OCI-LY1 (cell line): ENCODE data around the gene CNTNAP2.

Experiments
- H2AFZ ChIP-seq: fragments of 200-600 bp; sonication (generic), shearing (Covaris generic); 2 replicates; pipeline ENCODE4 v1.6.0; 2014; ENCODE audit warnings: antibody characterized with exemption, mild to moderate bottlenecking, low read length
- H3F3A ChIP-seq: fragments of 200-600 bp; sonication (generic), shearing (Covaris generic); 2 replicates; pipeline ENCODE4 v1.6.0; 2014; ENCODE audit warnings: mild to moderate bottlenecking, antibody characterized with exemption, low read length, moderate library complexity; ENCODE audit not compliant: insufficient read depth
- H3K27ac ChIP-seq: fragments of 200-600 bp; sonication (generic); 2 replicates; pipeline ENCODE4 v1.5.1; 2014; ENCODE audit warnings: low read length, mixed run types, mild to moderate bottlenecking, low read depth; ENCODE audit not compliant: poor library complexity, severe bottlenecking
- H3K27me3 ChIP-seq: fragments of 200-600 bp; sonication (generic); 2 replicates; pipeline ENCODE4 v1.6.0; 2014; ENCODE audit warnings: antibody characterized with exemption, mild to moderate bottlenecking, low read length, moderate library complexity; ENCODE audit not compliant: insufficient read depth
- H3K36me3 ChIP-seq: fragments of 200-600 bp; sonication (generic); 2 replicates; pipeline ENCODE4 v1.6.1; 2014; ENCODE audit warnings: mild to moderate bottlenecking, antibody characterized with exemption, low read length, moderate library complexity, mixed read lengths; ENCODE audit not compliant: insufficient read depth
- H3K4me1 ChIP-seq: fragments of 200-600 bp; sonication (generic); 2 replicates; pipeline ENCODE4 v1.5.1; 2014; ENCODE audit warnings: mild to moderate bottlenecking, low read length, moderate library complexity; ENCODE audit not compliant: insufficient read depth, severe bottlenecking
- H3K4me2 ChIP-seq: fragments of 200-600 bp; sonication (generic), shearing (Covaris generic); 2 replicates; pipeline ENCODE4 v1.6.1; 2014; ENCODE audit warnings: low read length
- H3K4me3 ChIP-seq: fragments of 200-600 bp; sonication (generic); 2 replicates; pipeline ENCODE4 v1.5.1; 2014; ENCODE audit warnings: low read length, low read depth, mild to moderate bottlenecking, mixed read lengths; ENCODE audit not compliant: poor library complexity, severe bottlenecking
- H3K79me2 ChIP-seq: fragments of 200-600 bp; shearing (Covaris generic); 2 replicates; pipeline ENCODE4 v1.6.1; 2016; ENCODE audit warnings: mixed run types, low read length, mixed read lengths; ENCODE audit not compliant: insufficient read depth
- H3K9ac ChIP-seq: fragments of 200-600 bp; sonication (generic), shearing (Covaris generic); 2 replicates; pipeline ENCODE4 v1.6.1; 2014; ENCODE audit warnings: mild to moderate bottlenecking, low read length, mixed read lengths
- H3K9me2 ChIP-seq: fragments of 200-600 bp; sonication (generic), shearing (Covaris generic); 2 replicates; pipeline ENCODE4 v1.6.1; 2014; ENCODE audit warnings: low read depth, mild to moderate bottlenecking, low read length, mixed read lengths
- H3K9me3 ChIP-seq: fragments of 200-600 bp; shearing (Covaris generic); 2 replicates; pipeline ENCODE4 v1.6.1; 2014; ENCODE audit warnings: low read length, mixed read lengths
- H4K20me1 ChIP-seq: fragments of 200-600 bp; sonication (generic), shearing (Covaris generic); 2 replicates; pipeline ENCODE4 v1.6.0; 2016; ENCODE audit warnings: mild to moderate bottlenecking, low read length; ENCODE audit not compliant: insufficient read depth
- CTCF ChIP-seq: fragments of 200-600 bp; sonication (generic), shearing (Covaris generic); IDR thresholded peaks from 2 replicates; pipeline ENCODE4 v1.5.1; 2017; ENCODE audit warnings: mild to moderate bottlenecking, antibody characterized with exemption, low read length, moderate library complexity, mixed read lengths
- EZH2 ChIP-seq: fragments of 200-600 bp; sonication (generic), shearing (Covaris generic); IDR thresholded peaks from 2 replicates; pipeline ENCODE4 v1.8.0; 2017; ENCODE audit warnings: borderline replicate concordance, mixed run types, mild to moderate bottlenecking, antibody characterized with exemption, low read length, moderate library complexity, mixed read lengths

Gene CNTNAP2

GRCh38 chr7:148260599-148260998, 2144.0 kb downstream of the CNTNAP2 start:
- no peaks in the 10 kb centered on the region for H3F3A ChIP-seq
- TF ChIP-seq CTCF (no peak), EZH2 (no peak)
- H3K27ac ChIP-seq, result no peak overlapping the region
- no peaks in the 10 kb centered on the region for H3K4me1 ChIP-seq
- H3K79me2 ChIP-seq, result no peaks in the 10 kb centered on the region
- no peak overlapping the region for H3K4me3 ChIP-seq
- no peak overlapping the region for H3K9ac ChIP-seq
- no peak overlapping the region for H2AFZ ChIP-seq
- H3K36me3 ChIP-seq, result no peaks in the 10 kb centered on the region
- H3K9me2 ChIP-seq, result no peaks in the 10 kb centered on the region
- no peak overlapping the region for H3K4me2 ChIP-seq
- peaks cover 4% of the 10 kb centered on the region; the same call in 1 of the 2 replicates for H3K27me3 ChIP-seq
- H4K20me1 ChIP-seq, result no peaks in the 10 kb centered on the region
- no peaks in the 10 kb centered on the region for H3K9me3 ChIP-seq

GRCh38 chr7:148261523-148261922, 2144.9 kb downstream of the CNTNAP2 start:
- no peaks in the 10 kb centered on the region for H3K9me3 ChIP-seq
- no peaks in the 10 kb centered on the region for H3K79me2 ChIP-seq
- H3K4me2 ChIP-seq, result no peak overlapping the region
- H3K36me3 ChIP-seq, result no peaks in the 10 kb centered on the region
- H4K20me1 ChIP-seq, result no peaks in the 10 kb centered on the region
- TF ChIP-seq EZH2, result no peak
- no peak for TF ChIP-seq CTCF
- H3K4me3 ChIP-seq, result no peak overlapping the region
- H3K9ac ChIP-seq, result no peak overlapping the region
- H3K27me3 ChIP-seq, result peaks cover 4% of the 10 kb centered on the region; the same call in 1 of the 2 replicates
- no peaks in the 10 kb centered on the region for H3K9me2 ChIP-seq
- H3K4me1 ChIP-seq, result no peaks in the 10 kb centered on the region
- no peak overlapping the region for H2AFZ ChIP-seq
- no peaks in the 10 kb centered on the region for H3F3A ChIP-seq
- no peak overlapping the region for H3K27ac ChIP-seq

GRCh38 chr7:148261996-148262688, 2145.5 kb downstream of the CNTNAP2 start:
- no peak overlapping the region; the same call in 1 of the 2 replicates for H3K4me2 ChIP-seq
- H3K9ac ChIP-seq, result no peak overlapping the region
- no peaks in the 10 kb centered on the region for H3K9me3 ChIP-seq
- H3K4me1 ChIP-seq, result no peaks in the 10 kb centered on the region
- H3F3A ChIP-seq, result no peaks in the 10 kb centered on the region
- no peak overlapping the region for H3K4me3 ChIP-seq
- no peak overlapping the region for H3K27ac ChIP-seq
- no peaks in the 10 kb centered on the region for H3K9me2 ChIP-seq
- H3K79me2 ChIP-seq, result no peaks in the 10 kb centered on the region
- peaks cover 4% of the 10 kb centered on the region; the same call in 1 of the 2 replicates for H3K27me3 ChIP-seq
- no peak for TF ChIP-seq CTCF
- no peak for TF ChIP-seq EZH2
- H4K20me1 ChIP-seq, result no peaks in the 10 kb centered on the region
- no peak overlapping the region for H2AFZ ChIP-seq
- no peaks in the 10 kb centered on the region for H3K36me3 ChIP-seq
